HG02588 (cell line): ENCODE data around the gene UPF2.
"Not testable (repeated sequence)": the region's sequence is repeated elsewhere in the genome, so short reads cannot be mapped to it uniquely, and the experiment has no call there.

Source experiments
- ATAC-seq: cut with Tn5 transposase; IDR thresholded peaks from one replicate; pipeline ENCODE4 v1.9.1; 2021; ENCODE audit warnings: mild to moderate bottlenecking, moderate library complexity; ENCODE audit not compliant: unreplicated experiment

The UPF2 gene

DNA sequence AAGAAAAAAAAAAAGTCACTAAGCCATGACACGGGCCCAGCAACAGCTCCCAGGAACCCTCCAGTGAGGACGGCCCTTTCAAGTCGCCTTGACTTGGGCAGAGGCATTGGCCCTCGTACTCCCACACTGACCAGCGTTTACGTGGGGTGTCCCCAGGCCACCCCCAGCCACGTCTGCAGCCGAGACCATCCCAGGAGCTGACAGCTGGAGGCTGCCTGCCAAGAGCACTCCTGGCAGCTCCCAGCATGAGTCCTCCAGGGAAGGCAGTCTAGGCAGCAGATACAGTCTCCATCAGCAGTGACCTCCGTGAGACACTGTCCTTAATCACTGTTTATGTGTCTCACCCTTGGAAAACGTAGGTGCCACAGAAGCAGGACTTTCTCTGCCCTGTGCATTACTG, 133.0 kb downstream of the UPF2 start:
- ATAC-seq: no peak

DNA sequence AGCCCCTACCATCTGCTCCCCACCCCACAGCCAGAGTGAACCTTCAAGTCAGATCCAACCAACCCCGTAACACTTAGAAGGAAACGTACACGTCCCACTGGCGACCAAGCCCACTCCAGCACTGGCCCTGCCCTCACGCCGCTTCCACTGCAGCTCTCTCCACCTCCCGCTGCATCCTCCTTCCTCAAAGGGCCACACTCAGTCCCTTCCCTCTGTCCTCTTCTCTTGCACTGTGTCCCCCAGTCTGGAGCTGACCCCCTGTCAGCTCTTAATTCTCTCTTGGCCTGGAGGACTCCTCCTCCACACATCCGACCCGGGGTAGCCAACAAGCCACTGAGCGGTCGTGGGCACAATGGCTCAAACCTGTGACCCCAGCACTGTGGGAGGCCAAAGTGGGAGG, 133.6 kb downstream of the UPF2 start:
- no peak for ATAC-seq

DNA sequence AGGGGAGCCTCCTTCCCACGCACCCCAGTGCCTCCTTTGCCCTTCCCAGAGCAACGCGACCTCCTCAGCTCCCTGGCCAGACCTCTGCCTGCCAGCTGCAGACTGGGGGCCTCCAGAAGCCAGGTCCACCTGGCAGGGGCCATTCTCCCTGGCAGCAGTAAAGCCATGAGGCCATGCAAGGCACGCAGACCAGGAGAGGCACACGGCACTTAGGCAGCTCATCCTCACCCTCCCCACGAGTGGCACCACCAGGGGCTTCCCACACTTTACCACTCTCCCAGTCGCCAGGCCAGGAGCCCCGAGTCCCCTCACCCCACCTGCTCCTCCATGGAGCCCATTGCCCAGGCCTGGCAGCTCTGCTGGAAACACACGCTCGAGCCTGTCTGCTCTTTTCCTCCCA, 134.1 kb downstream of the UPF2 start:
- no peak for ATAC-seq

DNA sequence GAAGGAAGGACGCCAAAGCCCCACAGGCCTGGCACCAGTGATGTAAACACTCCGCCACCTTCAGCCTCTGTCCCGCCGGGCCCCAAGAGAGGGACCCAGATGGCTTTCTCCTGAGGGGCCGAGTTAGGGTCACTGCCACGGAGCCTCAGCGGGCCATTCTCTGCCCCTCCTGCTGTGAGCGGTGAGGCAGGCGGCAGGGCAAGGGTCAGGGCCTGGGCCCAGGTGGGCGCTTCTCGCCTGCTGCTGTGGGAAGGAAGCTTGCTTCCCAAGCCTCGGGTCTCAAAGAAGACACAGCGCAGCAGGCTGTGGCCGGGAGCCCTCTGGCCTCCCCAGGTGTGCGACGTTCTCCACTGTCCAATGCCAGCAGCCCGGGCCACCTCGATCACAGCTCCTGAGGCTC, 134.7 kb downstream of the UPF2 start:
- no peak for ATAC-seq

DNA sequence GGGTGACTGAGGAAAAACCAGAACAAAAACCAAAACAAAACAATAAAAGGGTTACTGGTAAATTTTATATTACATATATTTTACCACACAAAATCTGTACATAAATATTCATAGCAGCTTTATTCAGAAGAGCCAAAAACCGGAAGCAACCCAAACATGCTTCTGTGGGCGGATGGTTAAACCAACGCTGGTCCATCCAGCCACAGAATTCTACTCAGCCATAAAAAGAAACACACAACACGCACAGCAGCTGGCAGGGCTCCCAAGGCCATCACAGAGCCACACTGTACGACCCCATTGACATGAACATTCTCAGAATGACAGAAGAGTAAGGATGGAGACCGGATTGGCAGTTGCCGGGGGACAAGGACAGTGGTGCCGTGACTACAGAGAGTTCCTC, 135.9 kb downstream of the UPF2 start:
- ATAC-seq: no peak

DNA sequence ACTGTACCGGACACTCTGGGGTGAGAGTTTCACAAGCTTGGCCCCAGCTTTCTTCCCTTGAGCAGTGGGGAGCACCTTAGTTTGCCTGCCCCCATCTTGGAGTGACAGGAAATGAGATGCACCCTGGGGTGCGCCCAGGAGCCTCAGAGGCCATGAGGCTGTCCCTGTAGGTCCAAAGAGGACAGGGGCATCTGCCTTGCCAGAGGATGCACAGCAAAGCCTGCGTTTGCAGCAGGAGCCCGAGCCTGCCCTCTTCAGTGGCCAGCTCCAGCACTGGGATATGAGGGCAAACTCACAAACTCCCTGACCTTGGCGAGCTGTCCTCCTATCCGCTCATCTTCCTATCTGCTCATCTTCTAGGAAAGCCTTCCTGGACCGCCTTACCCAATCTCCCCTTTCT, 140.0 kb downstream of the UPF2 start:
- no peak for ATAC-seq

DNA sequence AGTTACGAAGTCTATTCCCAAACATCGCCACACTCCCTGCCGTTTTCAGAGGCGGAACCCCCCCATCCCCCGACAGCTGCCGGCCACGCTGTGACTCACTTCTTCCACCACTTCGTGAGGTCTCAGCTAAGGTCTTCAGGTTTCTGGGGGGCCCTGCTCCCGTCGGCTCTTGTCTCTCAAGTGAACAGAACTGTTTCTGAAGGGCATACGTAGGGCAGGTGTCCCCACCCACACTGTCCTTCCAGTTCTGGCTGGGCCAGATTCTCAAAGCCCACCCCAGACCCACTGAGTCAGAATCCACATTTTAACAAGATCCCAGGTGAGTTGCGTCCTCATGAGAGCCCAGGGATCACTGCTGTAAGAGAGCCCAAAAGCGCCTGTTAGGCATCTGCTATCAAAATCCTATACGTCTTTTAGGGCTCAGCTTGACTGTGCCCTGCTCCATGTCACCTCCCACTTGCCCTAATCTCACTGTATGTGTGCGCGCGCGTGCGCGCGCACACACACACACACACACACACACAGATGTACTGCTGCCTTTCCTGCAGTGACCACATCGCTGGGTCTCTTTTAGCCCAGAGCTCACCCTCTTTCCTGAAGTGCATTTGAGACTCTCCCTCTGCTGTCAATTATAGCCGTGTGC, 140.7 kb downstream of the UPF2 start:
- no peak for ATAC-seq

DNA sequence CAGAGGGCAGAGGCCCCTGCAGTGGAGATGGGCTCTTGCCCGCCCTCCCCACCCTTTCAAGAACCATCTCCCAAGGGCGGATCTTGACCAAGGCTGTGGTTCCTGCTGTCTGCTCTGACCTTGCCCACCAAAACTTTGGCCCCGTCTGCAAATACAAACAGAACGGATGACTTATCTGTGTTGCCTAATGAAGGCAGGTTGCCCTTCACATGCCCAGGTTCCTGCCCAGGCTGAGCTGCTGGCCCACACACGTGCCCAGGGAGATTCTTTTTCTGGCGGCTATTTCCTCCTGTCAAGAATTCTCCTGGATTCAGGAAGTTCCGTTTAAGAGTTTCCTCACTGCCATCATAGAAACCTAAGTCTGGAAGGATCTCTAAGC, 141.2 kb downstream of the UPF2 start:
- ATAC-seq: no peak

DNA sequence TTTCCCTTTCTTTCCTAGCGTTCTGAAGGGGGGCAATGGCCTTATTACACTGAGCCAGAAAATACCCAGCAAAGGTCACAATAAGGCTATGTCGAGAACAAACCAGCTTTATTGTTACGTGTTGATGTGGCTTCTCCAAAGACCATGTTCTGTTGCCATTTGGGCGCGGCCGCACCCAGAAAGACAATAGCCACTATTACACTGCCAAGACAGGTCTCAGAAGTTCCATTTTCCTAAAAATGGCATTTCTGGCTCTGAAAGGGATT, 141.6 kb downstream of the UPF2 start:
- no peak for ATAC-seq

DNA sequence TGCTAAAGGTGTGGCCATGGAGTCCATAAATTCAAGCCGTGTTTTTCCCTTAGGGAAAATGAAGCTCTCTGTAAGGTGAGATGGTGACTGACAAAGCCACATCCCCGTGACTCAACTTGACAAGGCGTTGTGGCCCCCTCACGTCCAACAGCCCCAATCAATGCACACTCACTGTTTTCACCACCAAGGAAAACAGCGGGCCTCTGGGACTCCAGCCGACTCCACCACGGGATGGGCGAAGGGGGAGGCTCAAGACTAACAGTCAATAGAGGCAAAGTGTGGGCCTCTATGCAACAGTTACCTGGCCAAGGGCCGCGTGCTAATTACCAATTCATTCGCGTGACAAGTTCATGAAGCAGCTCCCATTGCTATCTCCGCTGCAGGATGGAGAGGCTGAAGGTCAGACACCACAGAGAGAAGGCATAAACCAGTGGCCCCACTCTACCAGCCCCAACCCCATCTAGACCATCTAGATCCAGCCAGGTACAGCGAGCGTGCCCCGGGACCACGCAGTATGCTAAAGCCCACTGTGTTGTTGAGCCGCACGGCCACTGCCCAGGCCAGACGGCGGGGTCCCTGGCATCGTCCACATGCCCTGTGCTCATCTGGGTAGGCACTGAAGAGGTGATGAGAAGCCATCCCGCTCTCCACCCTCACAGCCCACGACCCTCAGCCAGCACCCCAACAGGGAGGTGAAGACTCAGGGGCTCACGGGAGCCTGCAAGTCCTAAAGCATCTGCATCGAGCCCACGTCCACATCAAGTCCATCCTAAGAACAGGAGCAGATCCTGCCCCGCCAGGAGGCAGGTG, 143.3 kb downstream of the UPF2 start:
- no peak for ATAC-seq

DNA sequence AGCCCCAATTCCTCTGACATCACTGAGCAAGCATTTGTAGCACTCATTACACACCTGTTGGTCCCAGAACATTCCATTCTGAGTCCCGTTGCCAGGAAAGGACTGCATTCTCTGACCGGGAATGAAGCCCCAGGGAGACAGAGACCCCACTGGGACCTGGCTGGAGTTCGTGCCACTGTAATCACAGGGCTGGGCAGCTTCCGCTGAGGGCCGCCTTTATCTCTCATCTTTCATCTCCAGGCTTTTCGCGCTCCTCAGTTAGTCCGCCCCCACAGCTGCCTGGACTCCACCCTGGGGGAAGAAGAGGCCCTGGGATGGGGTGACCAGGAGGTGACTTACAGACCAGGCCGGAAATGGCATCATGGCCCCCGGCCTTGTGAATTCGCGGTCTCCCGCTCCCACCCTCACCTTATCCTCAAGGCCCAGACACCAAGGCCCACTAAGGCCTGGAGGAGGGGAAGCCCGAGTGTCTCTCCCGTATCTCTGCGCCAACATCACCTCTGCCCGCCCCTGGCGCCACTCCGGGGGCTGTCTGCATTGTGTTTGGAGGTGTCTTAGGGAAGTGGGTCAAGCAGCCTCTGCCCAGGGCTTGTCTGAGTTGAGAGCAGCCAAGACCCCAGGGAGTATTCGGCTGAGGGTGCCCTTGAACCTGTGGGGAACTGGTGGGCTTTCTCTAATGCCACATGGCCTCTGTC, 144.1 kb downstream of the UPF2 start:
- no peak for ATAC-seq

DNA sequence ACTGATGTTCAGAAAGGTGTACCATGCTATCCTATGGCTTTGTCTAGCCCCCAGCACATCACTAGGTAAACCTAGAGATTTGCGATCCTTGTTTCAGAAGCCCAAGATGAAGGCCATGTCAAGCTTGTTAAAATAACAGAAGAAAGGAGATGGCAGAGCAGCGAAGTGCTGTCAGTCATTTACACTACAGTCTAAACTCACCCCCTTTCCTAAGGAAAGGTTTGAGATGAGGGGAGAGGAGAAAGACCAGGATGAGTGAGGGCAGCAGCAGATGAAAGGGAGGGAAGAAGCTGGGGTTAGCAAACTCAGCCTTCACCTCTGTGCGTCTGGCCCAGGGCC, 144.6 kb downstream of the UPF2 start:
- ATAC-seq: no peak

DNA sequence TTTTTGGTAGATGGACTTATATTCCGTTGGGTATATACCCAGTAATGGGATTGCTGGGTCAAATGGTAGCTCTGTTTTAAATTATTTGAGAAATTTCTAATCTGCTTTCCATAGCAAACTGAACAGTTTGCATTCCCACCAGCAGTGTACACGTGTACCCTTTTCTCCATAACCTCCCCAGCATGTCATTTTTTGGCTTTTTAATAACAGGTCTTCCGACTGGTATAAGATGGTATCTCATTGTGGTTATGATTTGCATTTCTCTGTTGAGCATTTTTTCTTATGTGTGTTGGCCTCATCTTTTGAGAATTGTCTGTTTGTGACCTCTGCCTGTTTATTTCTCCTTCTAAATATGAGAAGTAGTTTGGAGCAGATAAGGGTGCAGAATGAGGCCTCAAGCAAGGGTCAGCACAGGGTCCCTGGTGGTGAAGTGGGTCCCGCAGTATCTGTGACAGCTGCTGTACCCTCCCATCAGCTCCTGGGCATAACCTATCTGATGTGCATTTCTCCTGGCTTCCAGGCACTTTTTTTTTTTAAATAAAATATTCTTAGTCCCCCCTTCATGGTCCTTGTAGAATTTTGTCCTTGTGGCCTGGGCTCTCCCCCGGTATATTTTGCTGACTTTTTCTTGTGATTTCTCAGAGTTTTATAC, 145.9 kb downstream of the UPF2 start:
- ATAC-seq: no peak

DNA sequence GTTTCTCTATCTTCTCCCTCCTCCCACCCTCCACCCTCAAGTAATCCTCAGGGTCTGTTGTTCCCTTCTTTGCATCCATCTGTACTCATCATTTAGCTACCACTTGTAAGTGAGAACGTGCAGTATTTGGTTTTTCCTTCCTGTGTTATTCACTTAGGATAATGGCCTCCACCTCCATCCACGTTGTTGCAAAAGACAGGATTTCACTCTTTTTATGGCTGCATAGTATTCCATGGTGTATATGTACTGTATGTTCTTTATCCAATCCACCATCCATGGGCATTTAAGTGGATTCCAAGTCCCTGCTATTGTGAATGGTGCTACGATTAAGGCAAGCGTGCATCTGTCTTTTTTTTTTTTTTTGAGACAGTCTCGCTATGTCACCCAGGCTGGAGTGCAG, 147.0 kb downstream of the UPF2 start:
- no peak for ATAC-seq

DNA sequence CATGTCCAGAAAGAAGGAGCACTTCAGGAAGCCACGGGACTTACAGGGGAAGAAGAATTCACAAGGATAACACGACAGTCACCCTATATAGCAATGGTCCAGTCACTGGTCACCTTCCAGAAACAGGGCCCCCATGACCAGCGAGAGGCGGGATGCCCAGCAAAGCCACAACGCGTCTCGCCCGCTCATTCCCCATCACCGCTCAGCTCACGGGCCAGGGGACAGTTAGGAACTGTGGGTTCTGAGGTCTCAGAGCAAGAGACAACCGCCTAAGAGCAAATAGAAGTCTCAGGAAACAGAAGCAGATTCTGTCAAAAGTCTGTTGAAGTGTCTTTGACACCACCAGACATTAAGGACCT, 147.5 kb downstream of the UPF2 start:
- no peak for ATAC-seq

DNA sequence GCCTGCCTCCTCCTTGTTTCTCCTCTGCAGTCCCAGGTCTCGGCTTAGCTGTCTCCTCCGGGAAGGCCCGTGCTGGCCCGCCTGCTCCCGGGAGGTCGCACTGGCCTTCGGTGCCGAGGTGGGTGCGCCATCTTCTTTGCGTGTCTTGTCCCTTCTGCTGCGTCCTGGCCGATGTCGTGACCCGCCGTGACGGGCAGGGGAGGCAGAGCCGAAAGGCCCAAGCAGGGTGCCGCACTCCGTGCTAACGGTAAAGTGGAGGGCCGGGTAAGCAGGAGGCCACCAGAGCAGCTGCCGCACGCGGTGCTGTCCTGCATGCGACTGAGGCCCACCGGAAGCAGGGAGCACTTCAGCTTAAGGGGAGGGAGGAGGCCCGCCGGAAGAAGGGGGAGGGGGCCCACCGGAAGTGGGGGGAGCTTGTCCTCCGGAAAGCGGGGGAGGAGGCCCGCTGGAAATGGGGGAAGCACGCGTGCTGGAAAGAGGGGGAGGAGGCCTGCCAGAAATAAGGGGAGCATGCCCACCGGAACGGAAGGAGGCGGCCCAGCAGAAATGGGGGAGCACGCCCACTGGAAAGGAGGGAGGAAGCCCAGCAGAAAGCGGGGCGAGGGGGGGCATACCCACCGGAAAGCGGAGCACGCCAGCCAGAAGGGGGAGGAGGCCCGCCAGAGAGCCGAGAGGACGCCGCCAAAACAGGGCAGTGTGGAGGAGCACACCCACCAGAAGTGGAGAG, 148.1 kb downstream of the UPF2 start:
- no peak for ATAC-seq

DNA sequence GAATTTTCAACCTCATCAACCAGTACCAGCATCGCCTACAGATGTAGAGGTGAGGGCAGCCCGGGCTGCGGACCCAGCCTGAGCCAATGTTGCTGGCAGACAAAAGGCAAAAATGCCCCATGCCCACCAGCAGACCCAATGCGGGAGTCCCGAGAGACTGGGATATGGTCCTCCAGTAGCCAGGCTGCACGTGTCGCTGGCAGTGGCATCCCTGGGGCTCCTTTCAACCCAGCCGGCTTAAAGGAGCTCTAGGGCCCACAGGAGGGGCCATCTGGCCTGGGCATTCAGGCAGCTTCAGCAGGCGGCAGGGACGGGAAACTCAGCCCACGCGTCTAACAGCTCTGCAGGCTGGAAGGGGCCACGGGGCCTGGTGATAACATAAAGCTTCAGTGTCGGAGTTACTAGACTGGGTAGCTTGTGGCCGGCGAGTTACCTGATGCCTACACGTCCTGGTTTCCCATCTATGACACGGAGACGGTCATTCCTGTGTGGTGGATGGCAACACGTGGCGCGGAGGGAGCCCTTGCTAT, 148.8 kb downstream of the UPF2 start:
- no peak for ATAC-seq

DNA sequence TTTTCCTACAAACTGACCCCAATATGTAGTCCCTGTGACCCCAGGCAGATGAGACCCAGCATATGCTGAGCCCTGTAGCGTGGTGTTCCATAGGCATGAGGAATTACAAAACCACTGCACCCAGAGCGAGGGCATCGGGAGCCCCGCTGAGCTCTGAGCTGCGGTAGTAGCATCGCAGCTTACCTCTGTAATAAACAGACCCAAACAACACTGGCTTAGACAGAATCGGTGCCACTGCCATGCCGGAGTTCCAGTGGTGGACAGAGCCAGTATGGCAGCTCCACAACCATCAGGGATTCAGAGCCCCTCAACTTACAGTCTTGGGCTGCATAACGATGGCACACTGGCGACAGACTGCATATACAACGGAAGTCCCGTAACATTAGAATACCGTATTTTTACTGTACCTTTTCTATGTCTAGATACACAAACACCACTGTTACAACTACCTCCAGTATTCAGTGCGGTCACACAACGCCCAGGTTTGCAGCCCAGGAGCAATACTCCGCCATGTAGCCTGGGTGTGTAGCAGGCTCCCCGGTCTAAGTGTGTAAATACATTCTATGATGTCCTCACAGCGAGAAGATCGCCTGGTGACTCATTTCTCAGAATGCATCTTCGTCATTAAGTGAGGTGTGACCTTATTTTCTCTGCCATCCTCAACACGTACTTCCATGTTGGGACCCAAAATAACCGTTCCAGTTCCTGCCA, 150.7 kb downstream of the UPF2 start:
- ATAC-seq: no peak

DNA sequence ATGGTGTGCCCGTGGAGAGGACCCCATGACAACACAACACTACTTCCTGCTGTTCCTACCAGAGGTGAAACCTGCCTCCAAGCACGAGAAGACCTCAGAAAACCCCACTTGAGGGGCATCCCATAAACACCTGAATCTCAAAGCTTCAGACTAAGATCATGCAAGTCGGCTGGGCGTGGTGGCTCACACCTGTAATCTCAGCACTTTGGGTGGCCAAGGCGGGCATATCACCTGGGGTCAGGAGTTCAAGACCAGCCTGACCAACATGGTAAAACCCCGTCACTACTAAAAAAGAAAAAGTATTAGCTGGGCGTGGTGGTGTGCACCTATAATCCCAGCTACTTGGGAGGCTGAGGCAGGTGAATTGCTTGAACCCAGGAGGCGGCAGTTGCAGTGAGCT, 153.3 kb downstream of the UPF2 start:
- ATAC-seq: not testable (repeated sequence)

DNA sequence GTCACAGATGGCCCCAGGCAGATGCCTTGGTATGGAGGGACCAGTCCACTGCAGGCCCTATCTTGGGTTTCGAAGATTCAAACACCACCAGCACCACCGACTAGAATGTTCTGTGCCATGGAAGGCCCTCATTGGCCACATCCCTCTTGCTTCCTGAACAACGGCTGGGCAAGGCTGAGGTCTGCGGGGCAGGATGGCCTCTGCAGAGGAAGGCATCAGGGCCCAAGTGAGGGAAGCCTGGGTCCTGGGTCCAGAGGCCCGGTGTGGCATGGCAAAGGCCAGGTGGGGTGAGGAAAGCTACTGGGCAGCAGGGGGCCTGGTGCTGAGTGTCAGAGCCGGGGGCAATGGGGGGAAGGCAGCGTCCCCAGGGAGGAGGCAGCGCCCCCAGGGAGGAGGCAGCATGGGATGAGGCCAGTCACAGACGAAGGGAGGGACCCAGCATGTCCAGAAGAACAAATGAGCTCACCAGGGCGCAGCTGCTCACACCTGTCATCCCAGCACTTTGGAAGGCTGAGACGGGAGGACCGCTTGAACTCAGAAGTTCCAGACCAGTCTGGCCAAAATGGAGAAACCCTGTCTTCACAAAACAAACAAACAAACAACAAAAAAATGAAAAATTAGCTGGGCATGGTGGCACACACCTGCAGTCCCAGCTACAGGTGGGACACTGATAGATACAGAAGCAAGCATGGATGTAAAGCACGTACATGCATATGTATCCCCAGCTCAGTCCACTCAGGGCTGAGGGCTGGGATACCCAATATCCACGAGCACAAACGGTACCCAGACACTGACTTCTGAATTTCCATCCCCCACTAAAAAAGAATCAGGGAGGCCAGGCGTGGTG, 155.0 kb downstream of the UPF2 start:
- no peak for ATAC-seq
